ENCODE data around the gene UBE2D2. TPM values are rescaled to one million over a fixed set of nuclear protein-coding genes. Genes with fewer than 3 reads are reported as not detected.

Gene UBE2D2
- total and polyA plus RNA-seq, 2 of the 13 experiments (the other 11 are each of a cell fraction or from before 2014, with no cell fraction given): 79.1 to 109 TPM

- TF ChIP-seq MAX (IDR thresholded peaks at IDR 0.05): no peak
- no peak for TF ChIP-seq NCOA1 (CRISPR knock-in tag; IDR thresholded peaks at IDR 0.05)
- TF ChIP-seq KDM2A (CRISPR knock-in tag; IDR thresholded peaks at IDR 0.05; ENCODE audit: borderline replicate concordance, low read depth): peak; percentile 3; the same call in 1 of the 2 replicates
- no peak for TF ChIP-seq PHF5A (CRISPR knock-in tag; IDR thresholded peaks at IDR 0.05; ENCODE audit: low read depth, unreplicated experiment)
- no peak for TF ChIP-seq MAFK (conservative IDR thresholded peaks at IDR 0.05 in 1 of 2, IDR thresholded peaks at IDR 0.05 in 1 of 2; ENCODE audit: low read length in 2 of 2)
- 0 out of 2 replicates have a peak, but pooled peaks have one; percentile 37 for TF ChIP-seq NR1H2 (CRISPR knock-in tag; IDR thresholded peaks at IDR 0.05; ENCODE audit: borderline replicate concordance, low read depth)
- no peak for TF ChIP-seq ZNF704 (CRISPR knock-in tag; IDR thresholded peaks at IDR 0.05; ENCODE audit: borderline replicate concordance)
- TF ChIP-seq SMAD1 (CRISPR knock-in tag; IDR thresholded peaks at IDR 0.05; ENCODE audit: borderline replicate concordance, low read depth): 0 out of 2 replicates have a peak, but pooled peaks have one; percentile 39
- no peak for TF ChIP-seq NCOR1 (IDR thresholded peaks at IDR 0.05; ENCODE audit: borderline replicate concordance, low read length)
- TF ChIP-seq NR2F1 (CRISPR knock-in tag; IDR thresholded peaks at IDR 0.05): peak in 1 of 2 experiments; percentile 32; a peak in 1 of 4 replicates
- TF ChIP-seq ZBED4 (CRISPR knock-in tag; IDR thresholded peaks at IDR 0.05; ENCODE audit: borderline replicate concordance): no peak
- TF ChIP-seq GATAD1 (CRISPR knock-in tag; IDR thresholded peaks at IDR 0.05): 0 out of 2 replicates have a peak, but pooled peaks have one; percentile 13
- 0 out of 2 replicates have a peak, but pooled peaks have one; percentile 22 for TF ChIP-seq MYPOP (CRISPR knock-in tag; IDR thresholded peaks at IDR 0.05)
- no peak for TF ChIP-seq MAF1 (CRISPR knock-in tag; IDR thresholded peaks at IDR 0.05; ENCODE audit: borderline replicate concordance)
- no peak; the same call in 1 of the 2 replicates for TF ChIP-seq TMF1 (CRISPR knock-in tag; IDR thresholded peaks at IDR 0.05; ENCODE audit: low read depth)
- no peak for TF ChIP-seq ZNF207 (IDR thresholded peaks at IDR 0.05; ENCODE audit: borderline replicate concordance)
- no peak; the same call in 1 of the 2 replicates for TF ChIP-seq ZNF354B (CRISPR knock-in tag; IDR thresholded peaks at IDR 0.05)
- no peak for TF ChIP-seq DBP (CRISPR knock-in tag; IDR thresholded peaks at IDR 0.05; ENCODE audit: not compliant biosample characterization)
- no peak for TF ChIP-seq TEAD2 (CRISPR knock-in tag; IDR thresholded peaks at IDR 0.05)
- TF ChIP-seq HNF4G (IDR thresholded peaks at IDR 0.05; ENCODE audit: borderline replicate concordance, low read depth, low read length): no peak
- no peak for TF ChIP-seq HNF4G (CRISPR knock-in tag; IDR thresholded peaks at IDR 0.05; ENCODE audit: borderline replicate concordance, low read depth)
- TF ChIP-seq ZNF264 (CRISPR knock-in tag; IDR thresholded peaks at IDR 0.05): no peak
These were observed 714 bp downstream of the UBE2D2 start (continued) for GRCh38 chr5:139561655-139562451.
